ENCODE data around the gene TSSC4.

DNA sequence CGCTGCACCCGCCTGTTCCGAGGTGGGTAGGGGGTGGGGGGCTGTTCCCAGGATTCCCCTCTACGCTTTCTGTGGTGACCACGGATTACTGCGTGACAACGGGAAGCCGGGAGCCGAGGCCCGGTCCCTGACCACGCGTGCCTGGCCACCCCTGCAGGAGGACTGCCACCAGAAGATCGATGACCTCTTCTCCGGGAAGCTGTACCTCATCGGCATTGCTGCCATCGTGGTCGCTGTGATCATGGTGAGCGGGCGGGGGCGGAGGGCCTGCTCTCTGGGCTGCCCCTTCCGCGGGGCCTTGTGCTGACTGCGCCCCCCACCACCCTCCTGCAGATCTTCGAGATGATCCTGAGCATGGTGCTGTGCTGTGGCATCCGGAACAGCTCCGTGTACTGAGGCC, 4.1 kb upstream of the TSSC4 start:
- no peak for TF ChIP-seq CTCF (IDR thresholded peaks at IDR 0.05)
- no peak for TF ChIP-seq POLR2A (IDR thresholded peaks at IDR 0.05)
- TF ChIP-seq POLR2AphosphoS5 (IDR thresholded peaks at IDR 0.05): no peak
